GM12875 (cell line): ENCODE data around the gene TLNRD1.
"Not testable (repeated sequence)": the region's sequence is repeated elsewhere in the genome, so short reads cannot be mapped to it uniquely, and the experiment has no call there.

Source experiments
- H3K4me3 ChIP-seq: one replicate; pipeline ENCODE4 v1.5.1; 2011; ENCODE audit warnings: low read depth, low read length, control low read depth
- CTCF ChIP-seq: IDR thresholded peaks from 2 replicates; pipeline ENCODE4 v1.5.1; 2011; ENCODE audit warnings: low read depth, mild to moderate bottlenecking, control low read depth, inconsistent platforms, low read length, moderate library complexity, borderline replicate concordance; ENCODE audit not compliant: insufficient read depth

The TLNRD1 gene

DNA sequence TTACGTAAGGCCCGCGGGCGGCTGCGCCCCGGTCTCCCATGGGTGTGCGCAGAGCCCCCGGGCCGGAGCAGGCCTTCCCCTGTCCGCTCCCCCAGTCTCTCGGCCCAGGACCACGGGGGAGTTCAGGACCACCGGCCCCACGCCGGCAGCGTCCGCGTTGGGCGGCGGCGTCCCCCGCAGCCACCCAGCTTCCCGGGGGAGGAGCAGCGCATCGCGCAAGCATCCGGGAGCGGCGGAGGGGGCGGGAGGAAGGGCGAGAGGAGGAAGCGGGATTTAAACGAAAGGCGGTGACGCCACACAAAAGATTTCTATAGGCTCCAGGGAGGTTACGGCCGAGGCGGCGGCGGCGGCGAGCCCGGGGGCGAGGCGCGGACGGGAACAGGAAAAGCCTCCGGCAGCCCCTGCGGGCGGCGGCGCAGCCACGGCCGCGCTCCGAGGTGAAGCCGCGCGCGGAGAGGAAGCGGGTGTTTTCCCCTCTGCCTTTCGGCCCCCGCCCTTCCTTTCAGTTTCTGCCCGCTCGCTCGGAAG lies at the start of gene TLNRD1:
Gene TLNRD1 (plus strand): TSS at position 300 of the 528 bp plus-strand sequence. CDS start 1,349 bp downstream, outside the sequence.
- no peak for TF ChIP-seq CTCF
- H3K4me3 ChIP-seq: peak within 1 kb of the TSS; percentile 77

GRCh38 chr15:80951941-80952340 lies 48.8 kb upstream of the TLNRD1 start:
- H3K4me3 ChIP-seq: no peak overlapping the region
- no peak for TF ChIP-seq CTCF

GRCh38 chr15:80953001-80953952 lies 47.4 kb upstream of the TLNRD1 start:
- no peak for TF ChIP-seq CTCF
- H3K4me3 ChIP-seq: no peak overlapping the region

DNA sequence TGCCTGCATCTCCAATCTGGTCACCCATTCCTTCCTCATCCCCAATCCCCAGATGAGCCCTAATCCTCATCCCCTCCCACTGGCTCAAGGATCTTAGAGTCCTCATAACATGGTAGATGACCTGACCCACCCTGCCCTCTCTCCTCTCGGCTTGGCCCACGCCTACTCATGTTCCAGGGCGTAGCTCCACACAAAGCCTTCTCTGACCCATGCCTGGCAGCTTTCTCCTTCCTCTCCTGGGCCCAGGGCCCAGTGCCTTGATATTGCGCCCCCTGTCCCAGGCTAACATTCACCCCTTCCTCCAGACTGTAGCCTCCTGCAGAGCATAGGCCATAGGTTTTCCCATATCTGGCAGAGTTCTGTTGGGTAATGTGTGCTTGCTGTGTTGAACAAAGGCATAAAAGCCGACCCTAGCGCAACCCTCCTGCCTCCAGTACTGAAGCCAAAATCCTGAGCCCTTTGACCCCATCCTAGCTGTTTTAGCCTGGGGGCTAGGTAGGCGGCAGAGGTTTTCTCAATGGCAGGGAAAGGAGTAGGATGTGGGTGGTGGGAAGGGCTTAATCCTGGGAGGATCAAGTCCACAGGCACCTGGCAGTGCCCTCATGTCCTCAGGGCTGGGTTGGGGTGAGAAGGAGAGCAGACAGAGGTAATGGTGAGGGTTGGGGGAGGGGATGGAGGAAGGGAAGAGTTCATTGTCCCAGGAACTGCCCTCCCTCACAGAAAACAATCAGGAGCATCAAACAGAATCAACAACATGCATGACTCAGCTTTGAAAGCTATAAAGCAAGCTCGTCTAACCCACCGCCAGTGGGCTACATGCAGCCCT lies 46.6 kb upstream of the TLNRD1 start:
- TF ChIP-seq CTCF: no peak

GRCh38 chr15:80955571-80956452 lies 44.9 kb upstream of the TLNRD1 start:
- not testable (repeated sequence) for H3K4me3 ChIP-seq

More for the DNA sequence above, 46.6 kb upstream of the TLNRD1 start:
- H3K4me3 ChIP-seq: no peak overlapping the region

GRCh38 chr15:80957556-80957955 lies 43.2 kb upstream of the TLNRD1 start:
- H3K4me3 ChIP-seq: no peak overlapping the region

More at GRCh38 chr15:80957556-80957955, 43.2 kb upstream of the TLNRD1 start:
- no peak for TF ChIP-seq CTCF
